Measurements from ENCODE around the gene FLYWCH1.

GRCh38 chr16:2967211-2967631 lies 55.5 kb downstream of the FLYWCH1 start:
- TF ChIP-seq CTCF (IDR thresholded peaks at IDR 0.05), result no peak
- TF ChIP-seq POLR2A (IDR thresholded peaks at IDR 0.05), result no peak

Data from Peyer's patch (tissue), 4 donors.